Uterus (tissue), 2 donors: ENCODE measurements around the gene INPPL1.

ENCODE experiments used
- CTCF ChIP-seq, 4 experiments: fragments of 200-600 bp in 2 of 4; fragments of 450-650 bp in 2 of 4; sonication (generic) in 2 of 4; IDR thresholded peaks; one replicate each; pipeline ENCODE4 v1.5.1; 2016 to 2019; ENCODE audit warnings: antibody characterized with exemption in 4 of 4, mild to moderate bottlenecking in 2 of 4, moderate library complexity in 1 of 4
- POLR2A ChIP-seq, 2 donors: fragments of 450-650 bp; IDR thresholded peaks; one replicate each; pipeline ENCODE4 v1.6.1; 2016; ENCODE audit warnings: antibody characterized with exemption in 2 of 2, mild to moderate bottlenecking in 1 of 2, moderate library complexity in 1 of 2

DNA sequence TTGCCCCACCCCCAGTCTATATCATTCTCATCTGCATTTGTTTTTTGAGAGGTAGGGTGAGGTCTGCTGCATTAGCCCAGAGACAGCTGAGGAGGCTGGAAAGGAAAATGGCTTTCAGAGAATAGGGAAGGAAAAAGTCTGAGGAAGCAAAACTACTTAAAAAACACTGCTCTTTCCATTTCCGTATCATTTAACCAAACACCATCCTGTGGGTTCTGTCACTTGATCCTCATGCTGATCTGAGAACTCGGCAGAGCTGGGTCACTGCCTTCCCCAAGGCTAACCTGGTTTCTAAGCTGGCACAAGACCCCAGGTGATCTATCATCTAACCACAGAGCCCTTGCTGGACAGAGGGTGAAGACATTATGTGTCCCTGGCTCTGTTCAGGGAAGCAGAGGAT lies 6.7 kb upstream of the INPPL1 start:
- TF ChIP-seq CTCF (IDR thresholded peaks at IDR 0.05) (no peak), POLR2A (IDR thresholded peaks at IDR 0.05) (no peak)
